ENCODE data around the gene PLA2G2E.
"Not testable (repeated sequence)": the region's sequence is repeated elsewhere in the genome, so short reads cannot be mapped to it uniquely, and the experiment has no call there.

PLA2G2E gene

GRCh38 chr1:19942657-19943056, 19.2 kb upstream of the PLA2G2E start:
- TF ChIP-seq POLR2A (IDR thresholded peaks at IDR 0.05; ENCODE audit: low read depth, low read length) = no peak
- FAIRE-seq (no peak), DNase-seq (ENCODE audit: insufficient read length, low spot score) (no peak)

- FAIRE-seq (no peak), DNase-seq (ENCODE audit: insufficient read length, low spot score) (no peak)
- no peak for TF ChIP-seq POLR2A (IDR thresholded peaks at IDR 0.05; ENCODE audit: low read depth, low read length)
Measured at GRCh38 chr1:19942088-19942487, 18.7 kb upstream of the PLA2G2E start.

GRCh38 chr1:19941206-19941568, 17.8 kb upstream of the PLA2G2E start:
- FAIRE-seq (no peak), DNase-seq (ENCODE audit: insufficient read length, low spot score) (no peak)
- TF ChIP-seq POLR2A (IDR thresholded peaks at IDR 0.05; ENCODE audit: low read depth, low read length) = no peak

- no peak for TF ChIP-seq POLR2A (IDR thresholded peaks at IDR 0.05; ENCODE audit: low read depth, low read length)
- DNase-seq (ENCODE audit: insufficient read length, low spot score) = no peak
- FAIRE-seq = no peak
Measured at GRCh38 chr1:19940486-19941205, 17.2 kb upstream of the PLA2G2E start.

GRCh38 chr1:19938472-19938871, 15.1 kb upstream of the PLA2G2E start:
- no peak for TF ChIP-seq POLR2A (IDR thresholded peaks at IDR 0.05; ENCODE audit: low read depth, low read length)
- FAIRE-seq (no peak), DNase-seq (ENCODE audit: insufficient read length, low spot score) (no peak)

- DNase-seq (ENCODE audit: insufficient read length, low spot score) (no peak), FAIRE-seq (no peak)
- TF ChIP-seq POLR2A (IDR thresholded peaks at IDR 0.05; ENCODE audit: low read depth, low read length) = no peak
Measured at GRCh38 chr1:19936061-19936750, 12.8 kb upstream of the PLA2G2E start.

GRCh38 chr1:19934336-19934735, 10.9 kb upstream of the PLA2G2E start:
- TF ChIP-seq POLR2A (IDR thresholded peaks at IDR 0.05; ENCODE audit: low read depth, low read length) = no peak
- no peak for DNase-seq (ENCODE audit: insufficient read length, low spot score)
- FAIRE-seq = no peak

- DNase-seq (ENCODE audit: insufficient read length, low spot score) (no peak), FAIRE-seq (no peak)
- no peak for TF ChIP-seq POLR2A (IDR thresholded peaks at IDR 0.05; ENCODE audit: low read depth, low read length)
Measured at GRCh38 chr1:19932866-19933265, 9.4 kb upstream of the PLA2G2E start.

GRCh38 chr1:19927130-19927421, 3.7 kb upstream of the PLA2G2E start:
- not testable (repeated sequence) for DNase-seq (ENCODE audit: insufficient read length, low spot score); FAIRE-seq

- no peak for DNase-seq (ENCODE audit: insufficient read length, low spot score)
- TF ChIP-seq POLR2A (IDR thresholded peaks at IDR 0.05; ENCODE audit: low read depth, low read length) = no peak
- no peak for FAIRE-seq
Measured at GRCh38 chr1:19926296-19927129, 3.1 kb upstream of the PLA2G2E start.

GRCh38 chr1:19925342-19926070, 2.1 kb upstream of the PLA2G2E start:
- TF ChIP-seq POLR2A (IDR thresholded peaks at IDR 0.05; ENCODE audit: low read depth, low read length) = no peak
- FAIRE-seq = no peak
- DNase-seq (ENCODE audit: insufficient read length, low spot score) = no peak

- no peak for TF ChIP-seq POLR2A (IDR thresholded peaks at IDR 0.05; ENCODE audit: low read depth, low read length)
- FAIRE-seq = no peak
Measured at GRCh38 chr1:19923953-19924346, 533 bp upstream of the PLA2G2E start.

GRCh38 chr1:19922015-19922688, 1.3 kb downstream of the PLA2G2E start:
- TF ChIP-seq POLR2A (IDR thresholded peaks at IDR 0.05; ENCODE audit: low read depth, low read length) = no peak
- DNase-seq (ENCODE audit: insufficient read length, low spot score) (no peak), FAIRE-seq (no peak)

More at GRCh38 chr1:19923953-19924346, 533 bp upstream of the PLA2G2E start:
- no peak for DNase-seq (ENCODE audit: insufficient read length, low spot score)

All from H54 (cell line).